C4-2B (cell line): Measurements from ENCODE around the gene FZR1.

Experiments used
- CTCF ChIP-seq: fragments of 450-650 bp; conservative IDR thresholded peaks from 2 replicates; pipeline ENCODE4 v1.5.1; 2017; ENCODE audit warnings: mild to moderate bottlenecking
- ZFX ChIP-seq: fragments of 450-650 bp; IDR thresholded peaks from 2 replicates; pipeline ENCODE4 v1.6.1; 2017

- TF ChIP-seq CTCF (no peak), ZFX (no peak)
Measured at GRCh38 chr19:3545669-3546034, 39.5 kb downstream of the FZR1 start.
